Measurements from ENCODE around the gene FNDC5.
A peak's percentile ranks its signal among the peaks of the same experiment; 100 is the strongest.

The FNDC5 gene

GRCh38 chr1:32817159-32817814, 53.4 kb downstream of the FNDC5 start, which contains the start of the genes S100PBP and YARS1:
Gene S100PBP, plus strand, starts transcription at chr1:32817653. Its CDS starts 8,447 bp downstream, at chr1:32826100.
Gene YARS1, minus strand, starts transcription at chr1:32817358. Its CDS starts 114 bp downstream, at chr1:32817244.
- Histone ChIP-seq H3K4me1 (ENCODE audit: control insufficient read depth, insufficient read depth, low read length, poor library complexity, severe bottlenecking) (peaks cover 26% of the 10 kb centered on the region), H3K9me3 (ENCODE audit: control insufficient read depth, low read length) (no peaks in the 10 kb centered on the region), H3K27ac (ENCODE audit: insufficient read depth, low read length, poor library complexity, severe bottlenecking) (peak within 1 kb of the TSS; percentile 83), H3K36me3 (ENCODE audit: control insufficient read depth, insufficient read depth, low read length) (no peaks in the 10 kb centered on the region), H3K27me3 (replicated peaks; ENCODE audit: control insufficient read depth, insufficient read depth, low read length, poor library complexity, severe bottlenecking) (no peaks in the 10 kb centered on the region), H3K4me3 (ENCODE audit: insufficient read depth, low read depth, low read length, poor library complexity, severe bottlenecking) (peak within 1 kb of the TSS; percentile 93)
- peak; percentile 98 to 99 (median 99) for DNase-seq

GRCh38 chr1:32816676-32817158, 54.0 kb downstream of the FNDC5 start:
- Histone ChIP-seq H3K9me3 (ENCODE audit: control insufficient read depth, low read length) (no peaks in the 10 kb centered on the region), H3K27ac (ENCODE audit: insufficient read depth, low read length, poor library complexity, severe bottlenecking) (peak overlapping the region; percentile 83), H3K36me3 (ENCODE audit: control insufficient read depth, insufficient read depth, low read length) (no peaks in the 10 kb centered on the region), H3K4me1 (ENCODE audit: control insufficient read depth, insufficient read depth, low read length, poor library complexity, severe bottlenecking) (peaks cover 26% of the 10 kb centered on the region), H3K27me3 (replicated peaks; ENCODE audit: control insufficient read depth, insufficient read depth, low read length, poor library complexity, severe bottlenecking) (no peaks in the 10 kb centered on the region), H3K4me3 (ENCODE audit: insufficient read depth, low read depth, low read length, poor library complexity, severe bottlenecking) (peak overlapping the region; percentile 93)
- no peak for DNase-seq

GRCh38 chr1:32813941-32814739, 56.6 kb downstream of the FNDC5 start:
- Histone ChIP-seq H3K27me3 (replicated peaks; ENCODE audit: control insufficient read depth, insufficient read depth, low read length, poor library complexity, severe bottlenecking) (no peaks in the 10 kb centered on the region), H3K27ac (ENCODE audit: insufficient read depth, low read length, poor library complexity, severe bottlenecking) (no peak overlapping the region)
- no peak for DNase-seq

More at GRCh38 chr1:32813941-32814739, 56.6 kb downstream of the FNDC5 start:
- H3K4me1 ChIP-seq (ENCODE audit: control insufficient read depth, insufficient read depth, low read length, poor library complexity, severe bottlenecking) = peaks cover 23% of the 10 kb centered on the region
- no peaks in the 10 kb centered on the region for H3K9me3 ChIP-seq (ENCODE audit: control insufficient read depth, low read length)
- H3K4me3 ChIP-seq (ENCODE audit: insufficient read depth, low read depth, low read length, poor library complexity, severe bottlenecking) = no peak overlapping the region
- peaks cover 17% of the 10 kb centered on the region for H3K36me3 ChIP-seq (ENCODE audit: control insufficient read depth, insufficient read depth, low read length)
